SU-DHL-6 (cell line): ENCODE results near the gene SNCB.

Experiments
- CTCF ChIP-seq: fragments of 200-600 bp; sonication (generic); IDR thresholded peaks from one replicate; pipeline ENCODE4 v1.5.1; 2017; ENCODE audit warnings: antibody characterized with exemption, mild to moderate bottlenecking, low read length, moderate library complexity; ENCODE audit not compliant: insufficient read depth, poor library complexity, severe bottlenecking
- EZH2phosphoT487 ChIP-seq: fragments of 200-600 bp; sonication (generic), shearing (Covaris generic); conservative IDR thresholded peaks from 2 replicates; pipeline ENCODE4 v1.6.1; 2018; ENCODE audit warnings: mild to moderate bottlenecking, antibody characterized with exemption, low read length, moderate library complexity, mixed read lengths

GRCh38 chr5:176647843-176648473 lies 17.6 kb upstream of the SNCB start:
- TF ChIP-seq CTCF (no peak), EZH2phosphoT487 (no peak)
